SK-N-SH treated with all-trans-retinoic acid at 6 μM for 48 hours (cell line): ENCODE measurements around the gene RPE65.

Source experiments
- ARNTL ChIP-seq: fragments of 450-650 bp; formaldehyde crosslinking; IDR thresholded peaks from 2 replicates; pipeline ENCODE4 v1.5.0; 2020; ENCODE audit warnings: low read depth, mild to moderate bottlenecking, moderate library complexity, borderline replicate concordance
- BACH2 ChIP-seq: fragments of 250-450 bp; sonication (Bioruptor Pico); IDR thresholded peaks from 2 replicates; pipeline ENCODE4 v1.9.0; 2021; ENCODE audit warnings: mild to moderate bottlenecking, borderline replicate concordance
- CSDC2 ChIP-seq: fragments of 250-450 bp; sonication (Bioruptor Pico); IDR thresholded peaks from 2 replicates; pipeline ENCODE4 v1.5.0; 2020; ENCODE audit warnings: mild to moderate bottlenecking, moderate library complexity
- ISL1 ChIP-seq: fragments of 250-450 bp; sonication (Bioruptor Pico); IDR thresholded peaks from 2 replicates; pipeline ENCODE4 v2.1.2; 2022; ENCODE audit warnings: mild to moderate bottlenecking, moderate library complexity
- OSR1 ChIP-seq: fragments of 250-450 bp; sonication (Bioruptor Pico); IDR thresholded peaks from 2 replicates; pipeline ENCODE4 v1.8.0; 2022; ENCODE audit warnings: moderate library complexity, mild to moderate bottlenecking, inconsistent platforms
- POU6F1 ChIP-seq: fragments of 250-450 bp; sonication (Bioruptor Pico); IDR thresholded peaks from 2 replicates; pipeline ENCODE4 v1.8.0; 2021; ENCODE audit warnings: low read depth, mild to moderate bottlenecking, moderate library complexity, borderline replicate concordance
- RARB ChIP-seq: fragments of 250-450 bp; sonication (Bioruptor Pico); IDR thresholded peaks from 2 replicates; pipeline ENCODE4 v1.8.0; 2021; ENCODE audit warnings: mild to moderate bottlenecking, moderate library complexity
- ZC3H10 ChIP-seq: fragments of 250-450 bp; sonication (Bioruptor Pico); IDR thresholded peaks from 2 replicates; pipeline ENCODE4 v1.5.1; 2021; ENCODE audit warnings: mild to moderate bottlenecking, moderate library complexity
- ZFP3 ChIP-seq: fragments of 250-450 bp; sonication (Bioruptor Pico); IDR thresholded peaks from 2 replicates; pipeline ENCODE4 v1.5.0; 2020; ENCODE audit warnings: mild to moderate bottlenecking, moderate library complexity
- ZFP30 ChIP-seq: fragments of 450-650 bp; formaldehyde crosslinking; IDR thresholded peaks from 2 replicates; pipeline ENCODE4 v1.5.0; 2022; ENCODE audit warnings: mild to moderate bottlenecking, moderate library complexity
- ZNF565 ChIP-seq: fragments of 450-650 bp; formaldehyde crosslinking; conservative IDR thresholded peaks from 2 replicates; pipeline ENCODE4 v1.5.0; 2020; ENCODE audit warnings: low read depth, mild to moderate bottlenecking, moderate library complexity
- ZNF70 ChIP-seq: fragments of 450-650 bp; formaldehyde crosslinking; IDR thresholded peaks from 2 replicates; pipeline ENCODE4 v1.5.0; 2020; ENCODE audit warnings: mild to moderate bottlenecking, moderate library complexity
- ZNF8 ChIP-seq: fragments of 450-650 bp; formaldehyde crosslinking; IDR thresholded peaks from 2 replicates; pipeline ENCODE4 v1.5.0; 2020; ENCODE audit warnings: mild to moderate bottlenecking, moderate library complexity
- TF ChIP-seq, protein P1 (sequence below): fragments of 250-450 bp; sonication (Bioruptor Pico); IDR thresholded peaks from 2 replicates; pipeline ENCODE4 v1.8.0; 2020; ENCODE audit warnings: mild to moderate bottlenecking, moderate library complexity, borderline replicate concordance

GRCh38 chr1:68473060-68473459, 23.3 kb upstream of the RPE65 start:
- TF ChIP-seq ZFP30 (CRISPR knock-in tag) (no peak), ARNTL (no peak), CSDC2 (CRISPR knock-in tag) (no peak), ZNF8 (CRISPR knock-in tag) (no peak), OSR1 (no peak), RARB (CRISPR knock-in tag) (no peak), ZNF565 (no peak), POU6F1 (no peak), ZFP3 (CRISPR knock-in tag) (no peak), ZC3H10 (CRISPR knock-in tag) (no peak), ZNF70 (CRISPR knock-in tag) (no peak), ISL1 (CRISPR knock-in tag) (no peak), BACH2 (CRISPR knock-in tag) (no peak)
- TF ChIP-seq, protein P1, sequence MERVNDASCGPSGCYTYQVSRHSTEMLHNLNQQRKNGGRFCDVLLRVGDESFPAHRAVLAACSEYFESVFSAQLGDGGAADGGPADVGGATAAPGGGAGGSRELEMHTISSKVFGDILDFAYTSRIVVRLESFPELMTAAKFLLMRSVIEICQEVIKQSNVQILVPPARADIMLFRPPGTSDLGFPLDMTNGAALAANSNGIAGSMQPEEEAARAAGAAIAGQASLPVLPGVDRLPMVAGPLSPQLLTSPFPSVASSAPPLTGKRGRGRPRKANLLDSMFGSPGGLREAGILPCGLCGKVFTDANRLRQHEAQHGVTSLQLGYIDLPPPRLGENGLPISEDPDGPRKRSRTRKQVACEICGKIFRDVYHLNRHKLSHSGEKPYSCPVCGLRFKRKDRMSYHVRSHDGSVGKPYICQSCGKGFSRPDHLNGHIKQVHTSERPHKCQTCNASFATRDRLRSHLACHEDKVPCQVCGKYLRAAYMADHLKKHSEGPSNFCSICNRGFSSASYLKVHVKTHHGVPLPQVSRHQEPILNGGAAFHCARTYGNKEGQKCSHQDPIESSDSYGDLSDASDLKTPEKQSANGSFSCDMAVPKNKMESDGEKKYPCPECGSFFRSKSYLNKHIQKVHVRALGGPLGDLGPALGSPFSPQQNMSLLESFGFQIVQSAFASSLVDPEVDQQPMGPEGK: no peak
